Activated naive CD4-positive, alpha-beta T cell (primary cell): ENCODE measurements around the gene MAP1LC3B2.
A peak's percentile ranks its signal among the peaks of the same experiment; 100 is the strongest.

Experiments used
- DNase-seq, 4 experiments: peaks; one replicate each; lab custom pipeline; 2025; lab: John Stamatoyannopoulos, UW

Gene MAP1LC3B2

DNA sequence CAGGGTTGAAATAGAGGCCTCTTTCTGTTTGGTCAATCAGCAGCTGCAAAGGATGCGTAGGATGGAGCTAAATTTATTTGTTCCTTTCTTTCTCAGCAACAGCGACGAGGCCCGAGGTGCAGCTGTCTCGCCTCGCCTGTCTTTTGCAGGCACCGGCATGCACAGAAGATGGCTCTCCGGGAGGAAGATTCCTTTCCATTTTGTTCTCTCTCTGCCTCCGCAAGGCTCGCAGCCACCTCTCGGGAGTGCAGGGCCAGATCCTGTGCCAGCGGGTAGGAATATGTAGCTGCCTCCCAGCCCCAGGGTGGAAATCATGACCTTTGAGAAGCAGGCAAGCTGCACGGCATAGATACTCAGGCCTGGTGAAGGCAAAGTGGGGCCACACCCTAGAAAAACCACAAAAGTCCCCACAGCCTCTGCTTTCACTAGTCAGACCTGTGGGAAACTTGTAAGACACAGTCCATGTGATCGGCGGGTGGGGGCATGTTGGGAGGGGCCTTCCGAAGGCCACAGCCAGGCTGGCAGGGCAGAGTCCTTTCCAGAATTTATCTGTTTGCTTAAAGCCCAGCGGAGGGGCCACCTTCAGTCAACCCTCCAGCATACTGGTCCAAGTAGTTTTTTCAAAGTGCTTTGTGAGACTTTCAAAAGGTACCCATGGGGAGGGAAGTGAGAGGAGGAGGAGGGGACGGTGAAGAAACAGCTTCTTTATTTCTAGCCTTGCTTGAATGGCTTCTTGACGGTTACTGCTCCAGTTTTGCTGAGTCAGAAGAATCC lies at the start of gene MAP1LC3B2:
Gene MAP1LC3B2, plus strand, starts transcription at position 220 of the 774 bp plus-strand sequence. CDS start 16,562 bp downstream, outside the sequence.
- peak in 2 of 4 experiments; percentile 26 to 47 for DNase-seq

DNA sequence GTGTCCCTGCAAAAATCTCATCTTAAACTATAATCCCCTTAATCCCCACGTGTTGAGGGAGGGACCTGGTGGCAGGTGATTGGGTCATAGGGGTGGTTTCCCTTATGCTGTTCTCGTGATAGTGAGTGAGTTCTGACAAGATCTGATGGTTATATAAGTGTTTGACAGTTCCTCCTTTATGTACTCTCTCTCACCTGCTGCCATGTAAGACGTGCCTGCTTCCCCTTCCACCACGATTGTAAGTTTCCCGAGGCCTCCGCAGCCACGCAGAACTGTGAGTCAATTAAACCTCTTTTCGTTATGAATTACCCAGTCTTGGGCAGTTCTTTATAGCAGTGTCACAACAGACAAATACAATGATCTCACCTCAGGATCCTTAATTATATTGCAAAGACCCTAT lies 45.2 kb upstream of the MAP1LC3B2 start:
- DNase-seq: no peak

DNA sequence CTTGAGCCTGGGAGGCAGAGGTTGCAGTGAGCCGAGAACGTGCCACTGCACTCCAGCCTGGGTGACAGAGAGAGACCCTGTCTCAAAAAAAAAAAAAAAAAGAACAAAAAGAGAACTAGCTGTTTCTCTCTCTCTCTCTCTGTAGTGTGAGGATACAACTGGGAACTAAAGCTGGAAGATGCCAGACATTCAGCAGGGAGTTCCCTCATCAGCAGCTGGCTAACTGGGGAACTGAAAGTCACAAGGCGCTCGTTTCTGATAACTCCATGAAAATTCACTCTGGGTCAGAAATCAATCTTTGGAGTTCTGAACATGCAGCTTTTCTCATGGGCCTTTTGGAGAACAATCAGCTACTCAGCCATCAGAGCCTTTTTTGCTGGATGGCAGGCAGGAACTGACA lies 43.5 kb upstream of the MAP1LC3B2 start:
- DNase-seq: no peak

DNA sequence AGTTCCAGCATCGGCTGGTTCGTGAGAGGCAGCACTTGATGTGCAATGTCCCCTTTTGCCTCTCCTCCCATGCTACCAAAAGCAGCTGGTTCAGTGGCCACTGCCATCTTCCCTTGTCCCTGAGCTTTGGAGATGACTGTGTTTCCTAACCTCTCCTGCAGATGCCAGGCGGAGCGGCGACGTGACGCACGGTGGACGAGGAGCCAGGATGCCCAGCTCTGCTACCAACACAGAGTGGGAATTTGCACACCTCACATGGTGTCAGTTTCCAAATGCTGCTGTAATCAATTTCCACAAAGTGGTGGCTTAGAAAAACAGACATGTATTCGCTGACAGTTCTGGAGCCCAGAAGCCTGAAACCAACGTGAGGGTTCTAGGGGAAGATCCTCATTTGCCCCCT lies 42.5 kb upstream of the MAP1LC3B2 start:
- DNase-seq: no peak

DNA sequence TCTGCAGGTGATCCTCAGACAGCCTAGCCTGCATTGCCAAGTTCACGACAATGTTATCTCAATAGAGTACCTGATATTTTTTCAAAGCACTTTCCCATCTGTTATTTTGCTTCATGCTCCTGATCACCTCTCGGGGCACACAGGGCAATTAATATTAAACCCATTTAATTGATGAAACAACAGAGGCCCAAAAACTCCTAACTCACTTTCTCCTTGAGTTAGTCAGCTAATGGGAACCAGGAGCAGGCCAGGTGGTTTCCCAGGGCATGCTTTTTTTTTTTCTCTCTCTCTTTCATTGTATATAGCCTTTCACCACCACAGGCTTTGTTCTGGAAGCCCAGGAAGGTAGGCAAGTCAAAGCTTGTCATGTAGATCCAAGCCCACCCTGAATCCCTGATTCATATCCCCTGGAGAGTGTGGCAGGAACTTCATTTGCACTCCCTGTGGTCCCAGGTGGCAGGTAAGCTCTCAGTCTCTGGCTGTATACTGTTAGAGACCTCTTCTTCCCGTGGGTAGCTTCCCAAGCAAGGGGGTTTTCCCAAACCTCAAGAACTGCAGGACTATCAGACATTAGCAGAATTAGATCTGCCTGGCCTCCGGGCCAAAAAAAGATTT lies 41.6 kb upstream of the MAP1LC3B2 start:
- DNase-seq: no peak

DNA sequence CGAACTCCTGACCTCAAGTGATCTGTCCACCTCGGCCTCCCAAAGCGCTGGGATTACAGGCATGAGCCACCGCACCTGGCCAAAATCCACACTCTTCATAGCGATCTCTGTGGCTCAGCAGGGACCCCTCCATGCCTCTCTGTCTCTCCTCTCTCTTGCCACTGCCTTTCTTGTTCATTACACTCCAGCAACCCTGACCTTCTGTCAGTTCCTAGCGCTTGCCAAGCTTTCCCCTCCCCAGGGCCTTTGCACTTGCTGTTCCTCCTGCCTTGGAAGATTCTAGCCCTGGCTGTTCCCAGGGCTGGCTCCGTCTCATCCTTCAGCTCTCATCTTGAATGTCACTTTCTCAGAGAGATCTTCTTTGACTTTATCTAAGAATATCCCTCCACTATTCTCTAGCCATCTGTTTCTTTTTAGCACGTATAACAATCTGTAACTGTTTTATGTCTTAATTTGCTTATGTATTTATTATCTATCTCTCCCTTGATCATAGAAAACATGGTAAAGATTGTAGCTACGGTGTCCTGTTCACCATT lies 38.9 kb upstream of the MAP1LC3B2 start:
- no peak for DNase-seq

DNA sequence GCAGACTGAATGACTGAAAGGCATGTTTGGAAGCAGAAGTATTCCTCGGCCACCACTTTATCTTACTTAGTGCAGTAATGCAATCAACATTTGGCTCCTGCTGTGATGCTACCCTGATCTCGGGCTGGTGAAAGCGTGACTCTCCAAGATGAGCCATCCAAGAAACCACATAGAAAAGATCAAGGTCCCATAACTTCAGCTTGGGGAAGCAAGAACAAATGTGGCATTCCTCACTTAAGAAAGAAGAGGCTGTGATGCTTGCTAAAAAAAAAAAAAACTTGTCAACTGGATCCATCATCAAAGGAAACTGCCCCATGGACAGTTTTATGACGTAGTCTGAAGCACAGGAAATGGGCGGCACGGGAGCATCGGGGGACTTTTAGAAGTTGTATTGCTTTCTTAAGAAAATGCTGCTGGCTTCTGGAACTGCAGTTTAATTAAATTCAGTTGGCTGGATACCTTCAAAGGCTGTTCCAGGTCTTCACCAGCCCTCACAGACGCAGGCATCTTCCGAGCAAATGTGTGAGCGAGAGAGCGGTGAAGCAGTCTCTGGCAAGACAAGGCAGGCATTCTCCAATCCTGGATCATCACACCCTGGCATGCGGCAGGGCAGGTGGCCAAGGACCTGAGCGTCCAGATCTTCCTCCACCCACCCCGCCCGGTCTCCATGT lies 38.2 kb upstream of the MAP1LC3B2 start:
- no peak for DNase-seq

DNA sequence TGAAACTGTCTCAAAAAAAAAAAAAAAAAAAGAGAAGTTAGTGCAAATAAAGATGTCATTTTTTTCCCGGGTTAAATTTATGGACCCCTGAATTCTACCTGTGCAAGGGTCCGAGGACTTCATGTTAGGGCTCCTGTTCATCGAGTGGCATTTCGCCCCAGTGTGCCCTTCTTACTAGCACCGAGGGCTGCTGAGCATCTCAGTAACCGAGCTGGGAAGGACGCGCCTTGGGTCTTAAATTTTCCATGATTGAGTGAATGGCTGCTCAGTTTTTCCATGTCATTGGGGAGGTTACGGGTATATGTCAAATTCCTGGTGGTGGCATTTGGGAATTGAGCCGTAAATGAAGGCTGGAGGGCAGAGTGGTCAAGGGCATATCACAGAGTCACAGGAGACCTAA lies 34.9 kb upstream of the MAP1LC3B2 start:
- DNase-seq: no peak

DNA sequence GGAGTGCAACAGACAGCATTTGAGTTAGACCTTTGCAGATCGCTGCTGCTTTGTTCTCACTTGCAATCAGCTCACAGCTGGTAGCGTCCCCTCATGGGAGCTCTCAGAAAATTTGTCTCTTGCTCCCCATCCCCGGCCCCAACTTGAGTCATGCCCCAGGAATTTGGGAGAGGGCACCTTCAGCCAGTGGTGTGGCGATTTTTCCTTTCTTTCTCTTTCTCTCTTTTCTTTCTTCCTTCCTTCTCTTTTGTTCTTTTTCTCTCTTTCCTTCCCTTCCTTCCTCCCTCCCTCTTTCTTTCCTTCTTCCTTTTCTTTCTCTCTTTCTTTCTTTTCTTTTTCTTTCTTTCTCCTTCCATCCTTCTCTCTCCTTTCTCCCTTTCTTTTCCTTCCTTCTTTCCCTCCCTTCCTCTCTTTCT lies 34.2 kb upstream of the MAP1LC3B2 start:
- no peak for DNase-seq

DNA sequence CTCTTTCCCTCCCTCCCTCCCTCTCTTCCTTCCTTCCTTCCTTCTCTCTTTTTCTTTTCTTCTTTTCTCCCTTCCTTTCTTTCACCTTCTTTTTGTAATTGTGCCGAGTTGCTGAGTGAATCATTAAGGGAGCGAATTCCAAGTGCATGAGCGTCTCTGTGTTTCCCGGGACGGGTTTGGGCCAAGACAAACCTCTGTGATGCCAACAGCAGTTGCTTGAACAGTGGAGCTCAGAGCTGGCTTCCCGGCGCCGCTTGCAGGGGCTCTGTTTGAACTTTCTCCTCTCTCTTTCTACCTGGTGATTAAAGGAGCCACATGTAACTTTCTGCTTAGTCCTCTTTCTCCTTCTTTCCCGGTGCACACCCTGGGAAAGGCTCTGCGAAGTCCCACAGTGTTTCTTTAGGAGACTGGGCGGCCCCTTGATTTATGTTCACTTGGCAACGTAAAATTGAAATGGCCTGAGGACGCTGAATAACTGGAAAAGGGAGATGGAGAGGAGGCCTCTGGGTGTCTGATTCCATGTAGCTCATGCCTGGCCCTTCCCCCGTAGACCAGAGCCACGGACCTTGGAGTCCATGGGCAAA lies 33.7 kb upstream of the MAP1LC3B2 start:
- no peak for DNase-seq

DNA sequence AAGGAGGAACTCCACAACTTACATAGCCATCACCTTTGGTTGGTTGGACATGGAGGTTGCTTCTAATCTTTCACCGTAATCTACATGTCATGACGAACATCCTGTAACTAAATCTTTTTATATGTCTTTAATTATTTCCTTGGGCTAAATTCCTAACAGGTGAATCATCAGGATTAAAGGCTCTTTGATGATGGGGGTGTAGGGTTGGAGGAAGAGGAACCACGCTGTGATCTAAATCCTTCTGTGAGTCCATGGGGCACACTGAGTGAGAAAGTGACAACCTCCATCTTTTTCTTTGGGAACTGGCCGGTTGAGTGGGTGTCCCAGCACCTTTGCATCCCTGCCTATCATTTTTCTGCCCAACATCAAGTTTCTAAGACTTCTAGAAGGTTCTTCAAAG lies 31.1 kb upstream of the MAP1LC3B2 start:
- no peak for DNase-seq

DNA sequence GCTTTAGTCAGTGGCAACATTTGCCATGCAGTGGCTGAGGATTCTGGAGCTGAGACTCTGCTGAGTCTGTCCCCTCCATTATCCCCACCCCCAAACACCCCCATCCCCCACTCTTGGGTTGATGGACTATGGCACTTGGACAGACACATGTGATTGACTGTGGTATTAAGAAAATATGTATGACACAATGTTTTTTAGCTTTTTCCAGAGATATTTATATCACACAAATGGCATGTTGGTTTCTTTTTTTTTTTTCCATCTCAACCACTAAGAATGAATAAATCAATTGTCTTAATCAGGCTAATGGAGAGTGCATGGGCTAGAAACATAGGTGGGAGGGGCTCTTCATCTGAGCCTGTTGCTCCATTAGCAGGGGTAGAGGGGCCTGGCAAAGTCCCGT lies 30.7 kb upstream of the MAP1LC3B2 start:
- no peak for DNase-seq

DNA sequence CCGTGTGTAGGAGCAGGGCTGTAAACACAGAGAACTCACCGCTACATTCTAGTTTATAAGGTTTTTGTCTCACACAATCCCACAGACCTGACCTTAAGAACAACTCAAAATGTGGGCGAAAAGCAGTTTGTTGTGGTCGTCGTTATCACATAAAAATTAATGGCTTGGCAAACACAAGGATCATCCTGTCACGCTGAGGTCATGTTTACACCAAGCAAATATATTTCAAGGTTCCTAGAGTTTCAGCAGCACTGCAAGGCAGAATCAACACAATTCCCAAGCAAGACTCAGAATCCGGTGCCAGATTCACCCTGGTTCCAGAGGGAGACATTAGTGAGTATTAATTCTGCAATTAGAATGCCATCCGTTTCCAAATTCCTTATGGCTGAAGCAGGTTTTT lies 30.1 kb upstream of the MAP1LC3B2 start:
- DNase-seq: no peak

DNA sequence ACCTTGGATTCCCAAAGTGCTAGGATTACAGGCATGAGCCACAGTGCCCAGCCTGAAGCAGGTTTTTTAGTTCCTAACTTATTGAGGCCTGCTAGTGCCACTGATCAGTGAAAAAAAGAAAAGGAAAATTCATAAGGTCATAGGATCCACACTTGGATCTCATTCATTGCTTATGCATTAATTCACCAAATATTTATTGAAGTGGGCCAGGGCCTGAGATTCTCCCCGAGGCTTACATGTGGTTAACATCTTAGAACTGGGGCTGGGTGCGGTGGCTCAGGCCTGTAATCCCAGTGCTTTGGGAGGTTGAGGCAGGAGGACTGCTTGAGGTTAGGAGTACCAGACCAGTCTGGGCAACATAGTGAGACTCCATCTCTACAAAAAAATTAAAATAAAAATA lies 29.5 kb upstream of the MAP1LC3B2 start:
- no peak for DNase-seq

DNA sequence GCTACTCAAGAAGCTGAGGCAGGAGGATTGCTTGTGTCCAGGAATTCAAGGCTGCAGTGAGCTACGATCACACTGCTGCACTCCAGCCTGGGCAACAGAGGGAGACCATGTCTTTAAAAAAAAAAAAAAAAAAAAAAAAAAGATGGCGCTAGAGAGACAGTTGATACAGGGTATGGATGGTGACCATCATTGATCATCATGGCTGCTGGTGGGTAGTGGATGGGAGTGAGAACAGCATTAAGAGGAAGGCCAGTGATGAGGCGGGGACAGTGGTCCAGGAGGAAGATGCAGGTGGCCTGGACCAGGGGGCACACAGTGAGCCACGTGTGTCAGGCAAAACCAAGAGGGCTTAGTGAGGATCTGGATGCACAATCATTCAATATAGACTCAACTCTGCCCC lies 26.8 kb upstream of the MAP1LC3B2 start:
- no peak for DNase-seq

DNA sequence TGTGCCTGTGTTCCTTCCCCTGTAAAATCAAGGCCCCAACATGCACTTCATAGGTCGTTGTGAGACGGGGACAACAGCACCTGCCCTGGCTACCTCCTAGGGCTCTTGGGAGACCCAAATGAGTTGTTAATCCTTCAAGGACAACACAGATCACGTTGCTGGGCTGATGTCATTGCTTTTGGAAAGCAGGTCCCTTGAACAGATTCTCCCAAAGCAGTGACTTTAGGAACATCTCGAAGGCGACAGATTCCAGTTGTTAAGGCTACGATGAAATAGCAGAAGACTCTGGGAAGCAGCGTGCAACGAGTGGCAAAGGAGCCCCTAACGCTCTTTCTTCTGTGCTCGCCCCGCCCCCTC lies 26.2 kb upstream of the MAP1LC3B2 start:
- no peak for DNase-seq

DNA sequence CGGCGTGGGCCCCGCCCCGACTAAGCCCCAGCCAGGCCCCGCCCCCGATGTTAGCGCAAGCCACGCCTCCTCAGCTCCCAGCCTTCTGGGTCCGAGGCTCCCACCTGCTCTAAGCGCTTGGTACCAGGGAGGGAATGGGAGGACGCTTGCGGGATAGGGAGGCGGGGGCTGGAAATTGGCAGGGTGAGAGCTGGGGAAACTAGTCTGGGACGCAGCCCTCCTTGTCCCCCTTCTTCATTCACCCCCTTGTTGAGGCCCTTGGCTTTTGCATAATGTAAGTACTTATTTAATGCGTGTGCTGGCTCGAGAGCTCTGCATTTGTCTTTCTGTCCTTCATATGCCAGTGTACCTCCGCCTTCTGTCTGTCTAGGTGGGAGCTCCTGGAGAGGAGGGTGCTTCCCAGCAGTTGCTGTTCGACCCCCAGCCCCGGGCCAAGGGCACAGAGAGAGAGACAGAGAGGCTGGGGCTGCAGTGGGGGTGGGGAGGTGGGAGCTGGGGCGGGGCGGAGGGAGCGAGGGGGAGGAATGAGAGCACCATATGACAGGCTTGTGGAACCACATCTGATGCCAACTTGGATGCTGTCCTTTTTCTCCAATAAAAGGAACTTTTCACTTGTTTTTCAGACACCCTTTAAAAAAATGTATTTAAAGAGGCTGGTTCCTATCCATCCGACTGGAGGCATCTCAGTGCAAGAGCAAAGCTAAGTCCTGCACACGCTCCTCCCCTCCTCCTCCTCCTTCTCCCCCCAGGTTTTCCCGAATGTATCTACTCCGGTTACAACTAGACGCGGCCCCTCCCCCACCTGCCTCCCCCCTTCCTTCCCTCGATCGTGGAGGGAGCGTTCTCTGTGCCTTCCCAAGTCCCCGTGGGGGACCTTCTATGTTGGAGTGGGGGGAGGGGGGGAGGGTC lies 25.6 kb upstream of the MAP1LC3B2 start:
- DNase-seq: peak; percentile 20 to 74 (median 54)

DNA sequence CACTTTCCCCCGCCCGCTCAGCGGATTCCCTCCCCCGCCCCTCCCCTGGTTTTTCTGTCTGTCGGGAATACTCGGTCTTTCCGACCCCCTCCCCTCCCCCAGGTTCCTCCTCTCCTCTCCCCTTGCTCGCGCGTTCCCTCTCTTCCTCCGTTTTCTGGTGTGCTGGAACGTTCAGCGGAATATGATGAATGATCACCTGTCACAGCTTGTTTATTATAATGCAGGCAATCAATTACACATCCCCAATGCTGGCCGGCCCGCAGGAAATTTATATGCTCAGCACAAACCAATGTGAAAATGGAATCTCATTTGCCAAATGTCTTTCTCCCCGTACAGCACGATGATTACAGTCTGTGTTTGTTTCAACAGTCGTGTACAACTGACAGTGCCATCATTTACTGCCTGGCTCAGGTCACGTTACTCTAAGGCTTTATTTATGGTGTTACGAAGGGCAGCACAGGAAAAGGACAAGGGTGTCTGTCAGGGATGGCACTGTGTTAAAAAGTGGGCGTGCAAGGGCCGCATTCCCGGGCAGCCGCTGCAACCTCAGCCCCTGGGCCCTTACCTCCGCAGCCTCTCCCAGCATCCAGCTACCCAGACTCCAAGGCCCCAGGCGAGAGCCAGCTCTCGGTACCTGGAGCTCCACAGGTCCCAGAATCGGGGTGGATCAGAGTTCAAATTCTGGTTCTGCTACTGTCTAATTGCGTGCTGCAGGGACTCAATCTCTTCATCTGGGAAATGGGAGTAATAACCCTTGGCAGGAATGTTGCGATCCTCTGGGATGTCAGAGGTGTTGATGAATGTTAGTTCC lies 24.7 kb upstream of the MAP1LC3B2 start:
- DNase-seq: no peak

DNA sequence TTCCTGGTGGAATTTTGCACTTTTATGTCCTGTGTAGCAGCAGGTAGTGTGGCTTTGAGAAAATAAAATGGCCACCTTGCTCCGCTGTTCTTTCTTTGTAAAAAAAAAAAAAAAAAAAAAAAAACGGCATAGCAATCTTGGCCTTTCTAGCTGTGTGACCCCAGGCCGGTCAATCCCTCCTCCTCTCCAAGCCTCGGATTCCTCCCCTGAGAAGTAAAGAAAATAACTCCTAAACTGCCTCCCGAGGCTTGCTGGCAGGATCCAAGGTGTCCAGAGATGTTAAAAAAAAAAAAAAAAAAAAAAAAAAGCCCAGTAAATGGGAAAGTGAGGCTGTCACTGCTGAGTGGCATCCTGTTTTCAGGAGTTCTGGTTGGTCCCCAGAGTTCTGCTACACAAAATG lies 23.9 kb upstream of the MAP1LC3B2 start:
- DNase-seq: no peak

DNA sequence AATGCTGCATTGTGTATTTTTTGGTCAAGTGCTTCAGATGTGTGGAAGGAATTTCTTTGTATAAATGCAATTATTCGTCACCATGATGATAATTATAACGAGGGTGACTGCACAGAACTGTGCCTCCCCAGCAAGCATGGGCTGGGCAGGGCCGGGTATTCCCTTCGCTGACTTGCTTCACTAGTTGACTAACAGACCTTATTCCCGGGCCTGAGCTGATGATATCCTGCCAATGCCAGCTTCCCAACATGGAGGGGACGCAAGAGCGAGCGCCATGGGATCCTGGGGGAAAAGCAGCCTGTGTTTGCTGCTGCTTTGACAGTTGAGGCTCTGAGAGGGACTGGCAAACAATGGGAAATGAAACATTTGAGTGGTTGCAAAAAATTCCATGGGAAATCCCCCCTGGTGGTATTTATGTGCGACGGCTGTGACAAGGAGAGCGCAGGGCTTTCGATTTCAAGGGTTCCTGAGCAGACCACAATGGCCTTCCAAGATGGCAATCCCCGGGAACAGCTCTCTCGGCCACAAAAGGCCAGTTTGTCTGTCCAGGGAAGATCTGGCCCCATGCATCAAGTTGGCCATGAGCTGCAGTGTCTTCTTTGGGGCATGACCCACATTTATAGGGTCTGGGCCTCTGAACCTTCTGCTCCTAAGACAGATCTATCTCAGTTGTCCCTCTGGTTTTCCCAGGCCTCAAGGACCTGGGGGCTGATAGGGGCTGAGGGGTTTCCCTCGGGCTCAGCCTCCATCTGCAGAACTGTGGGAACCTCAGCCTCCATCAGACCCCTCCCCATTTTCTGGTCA lies 21.9 kb upstream of the MAP1LC3B2 start:
- no peak for DNase-seq
